ENCODE measurements around the gene MFSD6. TPM values are rescaled to one million over a fixed set of nuclear protein-coding genes. Genes with fewer than 3 reads are reported as not detected.
A peak's percentile ranks its signal among the peaks of the same experiment; 100 is the strongest.
"Not testable (repeated sequence)": the region's sequence is repeated elsewhere in the genome, so short reads cannot be mapped to it uniquely, and the experiment has no call there.

MFSD6 gene
- total RNA-seq, 1 experiment from 2014 or later: 33.7 TPM

DNA sequence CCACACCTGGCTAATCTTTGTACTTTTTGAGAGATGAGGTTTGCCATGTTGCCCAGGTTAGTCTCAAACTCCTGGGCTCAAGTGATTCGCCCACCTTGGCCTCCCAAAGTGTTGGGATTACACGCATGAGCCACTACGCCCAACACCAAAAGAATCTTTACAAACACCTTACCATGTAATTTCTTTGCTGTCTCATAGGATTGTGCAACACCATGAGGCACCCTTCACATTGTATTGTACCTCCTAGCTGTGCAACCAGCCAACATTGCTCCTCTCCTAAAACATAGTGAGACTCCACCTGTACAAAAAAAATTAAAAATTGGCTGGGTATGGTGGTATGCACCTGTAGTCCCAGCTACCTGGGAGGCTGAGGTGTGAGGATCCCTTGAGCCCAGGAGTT is 3.1 kb upstream of the MFSD6 start:
- no peak for DNase-seq (ENCODE audit: low spot score)

- no peak for DNase-seq (ENCODE audit: low spot score)
These were observed 2.2 kb upstream of the MFSD6 start for GRCh38 chr2:190405995-190406394.

- DNase-seq (ENCODE audit: low spot score): no peak
These were observed 1.4 kb upstream of the MFSD6 start for GRCh38 chr2:190406805-190407204.

DNA sequence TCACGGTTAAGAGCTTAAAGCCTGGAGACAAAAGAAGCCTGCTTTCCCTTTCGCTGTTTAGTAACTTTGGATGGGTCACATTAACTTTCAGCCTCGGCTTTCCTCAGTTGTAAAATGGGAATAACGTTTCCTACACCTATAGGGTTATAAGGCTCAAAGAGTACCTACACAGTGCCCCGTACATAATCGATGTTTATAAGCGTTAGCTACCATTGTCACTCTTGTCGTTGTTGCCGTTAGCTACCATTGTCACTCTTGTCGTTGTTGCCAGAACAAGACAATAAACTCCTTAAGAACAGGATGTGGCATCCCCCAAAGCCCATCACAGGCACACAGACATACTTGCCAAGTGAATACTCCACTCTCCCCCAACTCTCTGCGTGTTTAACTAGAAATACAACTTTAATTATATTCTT is 901 bp upstream of the MFSD6 start:
- no peak for DNase-seq (ENCODE audit: low spot score)

GRCh38 chr2:190408538-190409271 is 550 bp downstream of the MFSD6 start:
- DNase-seq (ENCODE audit: low spot score): peak; percentile 46

- DNase-seq (ENCODE audit: low spot score): no peak
These were observed 1.5 kb downstream of the MFSD6 start for GRCh38 chr2:190409616-190410015.

DNA sequence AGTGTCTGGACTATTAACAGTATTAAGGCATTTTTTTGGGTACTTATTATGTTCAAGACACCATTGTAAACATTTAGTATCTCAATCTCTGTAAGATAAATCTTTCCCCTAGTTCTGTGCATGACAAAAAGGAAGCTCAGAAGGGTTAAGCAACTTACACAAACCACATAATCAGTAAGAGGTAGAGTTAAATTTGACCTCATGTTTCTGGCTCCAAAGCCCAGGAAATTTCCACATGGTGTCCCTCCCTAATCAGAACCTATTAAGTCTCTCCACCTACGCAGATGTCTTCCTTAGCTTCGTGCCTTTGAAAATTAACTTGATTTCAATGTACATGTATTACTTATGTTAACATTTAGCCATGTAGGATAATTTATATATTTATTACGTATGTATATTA is 2.0 kb downstream of the MFSD6 start:
- DNase-seq (ENCODE audit: low spot score): no peak

DNA sequence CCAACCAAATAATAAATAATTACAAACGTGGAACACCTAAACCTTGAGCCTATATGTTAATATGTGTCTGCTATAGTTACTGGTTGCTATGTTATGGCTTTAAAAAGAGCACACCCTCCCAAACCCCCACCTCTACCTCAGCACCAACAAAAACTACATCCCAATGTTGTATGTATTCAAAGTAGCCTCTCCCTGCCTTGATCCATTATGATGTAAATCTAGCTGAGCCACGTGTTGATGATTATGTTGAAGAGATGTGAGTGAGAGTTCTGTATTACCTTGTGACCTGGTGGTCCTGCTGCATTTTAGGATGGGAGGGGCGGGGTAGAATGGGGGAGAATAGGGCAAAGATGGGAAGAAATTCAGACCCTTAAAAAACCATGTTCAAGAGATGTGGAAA is 4.8 kb downstream of the MFSD6 start:
- DNase-seq (ENCODE audit: low spot score): no peak

GRCh38 chr2:190413421-190413820 is 5.3 kb downstream of the MFSD6 start:
- DNase-seq (ENCODE audit: low spot score): no peak

DNA sequence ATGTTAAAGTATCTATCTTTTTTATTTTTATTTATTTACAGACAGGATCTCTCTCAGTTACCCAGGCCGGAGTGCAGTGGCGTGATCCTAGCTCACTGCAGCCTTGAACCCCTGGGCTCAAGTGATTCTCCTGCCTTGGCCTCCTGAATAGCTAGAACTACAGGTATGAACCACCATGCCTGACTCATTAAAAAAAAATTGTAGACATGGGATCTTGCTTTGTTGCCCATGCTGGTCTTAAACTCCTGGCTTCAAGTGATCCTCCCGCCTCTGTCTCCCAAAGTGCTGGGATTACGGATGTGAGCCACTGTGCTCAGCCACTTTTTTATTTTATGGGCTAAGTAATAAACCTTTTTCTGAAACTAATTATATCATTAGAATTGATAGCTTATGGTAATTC is 7.1 kb downstream of the MFSD6 start:
- no peak for DNase-seq (ENCODE audit: low spot score)

GRCh38 chr2:190415794-190416775 is 7.9 kb downstream of the MFSD6 start:
- DNase-seq (ENCODE audit: low spot score): no peak

DNA sequence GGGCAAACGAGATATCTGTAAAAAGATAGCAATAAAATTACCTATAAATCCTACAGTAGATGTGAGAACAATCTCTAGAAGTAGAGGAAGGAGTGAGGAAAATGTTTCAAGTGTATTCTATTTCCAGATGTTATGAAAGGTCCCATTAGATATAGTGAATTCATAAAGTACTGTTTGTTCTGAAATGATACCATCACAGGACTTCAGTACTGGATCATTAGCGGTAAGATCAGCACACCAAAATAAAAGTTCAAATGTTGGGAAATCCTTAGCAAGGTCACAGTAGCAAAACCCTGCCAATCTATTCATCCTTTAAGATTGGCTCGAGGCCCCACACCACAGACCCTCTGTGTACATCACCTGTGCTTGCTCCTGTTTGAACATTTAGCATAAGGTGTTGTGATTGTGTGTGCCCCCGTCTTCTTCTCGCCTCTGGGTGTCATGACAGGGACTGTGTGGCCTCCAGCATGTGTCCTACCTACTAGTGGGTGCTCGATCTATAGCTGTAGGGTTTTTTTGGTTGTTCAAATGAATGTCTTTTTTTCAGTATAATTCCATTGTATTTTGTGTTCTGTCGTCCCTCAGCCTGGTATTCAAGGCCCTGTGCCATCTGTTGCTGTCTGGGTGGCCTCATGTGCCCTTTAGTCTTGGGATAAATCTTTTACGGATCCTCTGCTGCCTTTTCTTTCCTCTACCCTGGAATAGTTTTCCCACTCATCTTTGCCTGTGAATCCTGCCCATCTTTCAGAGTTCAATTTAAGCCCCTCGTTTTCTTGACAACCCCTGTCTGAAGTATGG is 9.1 kb downstream of the MFSD6 start:
- DNase-seq (ENCODE audit: low spot score): no peak

DNA sequence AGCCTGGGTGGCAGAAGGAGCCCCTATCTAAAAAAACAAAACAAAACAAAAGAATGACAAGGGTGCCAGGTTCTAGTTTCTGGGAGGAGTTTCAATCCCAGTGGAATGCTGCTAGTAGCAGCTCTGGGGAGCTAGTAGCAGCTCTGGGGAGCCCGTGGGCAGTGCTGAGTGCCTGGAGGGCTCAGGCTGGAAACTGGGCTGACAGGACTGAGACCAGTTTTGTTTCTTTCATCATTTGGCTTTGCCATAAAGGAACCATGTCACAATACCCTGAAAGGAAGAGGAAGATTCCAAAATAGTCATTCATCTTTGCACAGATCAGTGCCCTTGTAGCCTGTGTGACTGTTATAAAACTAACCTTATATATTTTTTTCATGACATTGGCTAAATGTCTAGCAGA is 10.6 kb downstream of the MFSD6 start:
- DNase-seq (ENCODE audit: low spot score): no peak

DNA sequence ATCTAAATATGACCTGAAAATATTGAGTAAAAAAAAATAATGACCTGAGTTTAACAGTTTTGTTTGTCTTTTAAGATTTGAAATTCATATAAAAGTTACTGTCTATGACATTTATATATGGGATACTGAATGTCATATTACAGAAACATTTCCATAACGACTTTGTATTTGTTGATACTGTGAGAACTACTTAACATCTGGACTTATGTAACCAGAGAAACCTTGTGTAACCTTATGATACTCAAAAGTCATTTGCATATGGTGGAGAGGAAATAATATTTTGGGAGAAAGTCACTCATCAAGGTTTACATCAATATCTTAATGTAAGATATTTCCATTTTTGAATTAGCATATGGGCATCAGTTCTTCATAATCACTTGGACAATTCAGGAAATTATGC is 12.6 kb downstream of the MFSD6 start:
- no peak for DNase-seq (ENCODE audit: low spot score)

GRCh38 chr2:190425221-190425866 is 17.2 kb downstream of the MFSD6 start:
- no peak for DNase-seq (ENCODE audit: low spot score)

GRCh38 chr2:190425883-190426658 is 17.9 kb downstream of the MFSD6 start:
- DNase-seq (ENCODE audit: low spot score): no peak

DNA sequence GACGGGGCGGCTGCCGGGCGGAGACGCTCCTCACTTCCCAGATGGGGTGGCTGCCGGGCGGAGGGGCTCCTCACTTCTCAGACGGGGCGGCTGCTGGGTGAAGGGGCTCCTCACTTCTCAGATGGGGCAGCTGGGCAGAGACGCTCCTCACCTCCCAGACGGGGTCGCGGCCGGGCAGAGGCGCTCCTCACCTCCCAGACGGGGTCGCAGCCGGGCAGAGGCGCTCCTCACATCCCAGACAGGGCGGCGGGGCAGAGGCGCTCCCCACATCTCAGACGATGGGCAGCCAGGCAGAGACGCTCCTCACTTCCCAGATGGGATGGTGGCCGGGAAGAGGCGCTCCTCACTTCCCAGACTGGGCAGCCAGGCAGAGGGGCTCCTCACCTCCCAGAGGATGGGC is 22.7 kb downstream of the MFSD6 start:
- DNase-seq (ENCODE audit: low spot score): not testable (repeated sequence)

DNA sequence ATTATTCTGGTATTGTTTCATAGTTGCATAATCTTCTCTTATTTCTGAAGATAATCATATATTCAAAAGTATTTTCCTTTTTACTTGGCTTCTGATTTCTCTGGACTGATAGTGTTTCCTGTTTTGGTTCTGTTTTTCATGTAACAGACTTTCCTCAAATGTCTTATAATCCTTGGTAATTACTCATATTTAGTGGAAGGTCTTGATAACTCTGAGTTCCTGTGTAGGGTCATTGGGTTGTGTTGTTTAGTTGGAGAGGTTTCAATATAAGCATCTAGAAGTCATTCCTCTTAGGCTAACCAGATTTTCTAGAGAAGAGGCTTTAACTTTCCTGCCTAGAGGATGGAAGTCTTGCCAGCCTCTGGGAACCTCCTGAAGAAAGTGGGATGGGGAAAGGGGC is 23.8 kb downstream of the MFSD6 start:
- no peak for DNase-seq (ENCODE audit: low spot score)

GRCh38 chr2:190432567-190433231 is 24.5 kb downstream of the MFSD6 start:
- DNase-seq (ENCODE audit: low spot score): no peak

DNA sequence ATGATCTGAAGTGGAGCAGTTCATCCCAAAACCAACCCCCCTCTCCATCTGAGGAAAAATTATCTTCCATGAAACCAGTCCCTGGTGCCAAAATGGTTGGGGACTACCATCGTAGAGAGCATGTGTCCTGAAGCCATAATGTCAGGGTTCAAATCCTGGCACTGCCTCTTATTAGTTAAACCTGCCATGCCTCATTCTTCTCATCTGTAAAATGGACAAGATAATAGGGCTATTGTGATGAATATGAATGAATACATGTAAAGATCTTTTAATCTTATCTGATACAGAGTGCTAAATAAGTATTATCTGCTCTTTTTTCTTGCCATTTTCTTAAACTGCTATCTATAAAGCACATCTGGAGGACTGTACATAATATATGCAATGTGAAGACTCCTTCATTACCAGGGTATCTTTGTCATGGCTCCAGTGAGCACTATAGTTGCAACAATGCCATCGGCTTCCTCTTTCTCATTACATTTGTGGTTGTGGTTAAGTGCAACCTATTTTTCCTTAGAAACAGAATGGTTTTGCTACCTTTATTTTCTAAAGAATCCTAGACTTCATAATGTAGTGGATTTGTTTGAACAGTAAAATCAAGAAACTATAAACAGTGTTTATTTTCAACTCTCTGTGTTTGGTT is 27.0 kb downstream of the MFSD6 start:
- DNase-seq (ENCODE audit: low spot score): no peak

Data from A172 (cell line).